BLaER1 treated with 17β-estradiol and CSF1 and Interleukin-3, amounts not matched to agents 10 nM and 100 nM (cell line): Measurements from ENCODE around the gene CDC7.
"Not testable (repeated sequence)": the region's sequence is repeated elsewhere in the genome, so short reads cannot be mapped to it uniquely, and the experiment has no call there.

Experiments
- H3K27ac ChIP-seq, 11 experiments: shearing (Covaris generic); formaldehyde crosslinking; 2 replicates each; pipeline ENCODE4 v1.8.1; 2022
- H3K27me3 ChIP-seq, 11 experiments: shearing (Covaris generic); formaldehyde crosslinking; 2 replicates each; pipeline ENCODE4 v1.8.1; 2022
- H3K36me3 ChIP-seq, 11 experiments: shearing (Covaris generic); formaldehyde crosslinking; 2 replicates each; pipeline ENCODE4 v1.8.1; 2022
- H3K4me1 ChIP-seq, 10 experiments: shearing (Covaris generic); formaldehyde crosslinking; 2 replicates each; pipeline ENCODE4 v1.8.1; 2022
- H3K4me2 ChIP-seq, 11 experiments: shearing (Covaris generic); formaldehyde crosslinking; 2 replicates each; pipeline ENCODE4 v1.8.1; 2022
- H3K4me3 ChIP-seq, 10 experiments: shearing (Covaris generic); formaldehyde crosslinking; 2 replicates each; pipeline ENCODE4 v1.8.1; 2022
- H3K9ac ChIP-seq, 11 experiments: shearing (Covaris generic); formaldehyde crosslinking; 2 replicates each; pipeline ENCODE4 v1.8.1; 2022
- H3K9me3 ChIP-seq, 11 experiments: shearing (Covaris generic); formaldehyde crosslinking; replicated peaks in 1 of 11; 2 replicates each; pipeline ENCODE4 v1.8.1; 2022
- H4K20me1 ChIP-seq, 11 experiments: shearing (Covaris generic); formaldehyde crosslinking; 2 replicates each; pipeline ENCODE4 v1.8.1; 2022
- Cebpa-rat ChIP-seq, 11 experiments: shearing (Covaris generic); IDR thresholded peaks; 2 replicates each; pipeline ENCODE4 v1.8.1; 2022

Gene CDC7

GRCh38 chr1:91503975-91504530 lies 3.4 kb downstream of the CDC7 start:
- Histone ChIP-seq H3K36me3 (peaks cover 0 to 40% (median 16%) of the 10 kb centered on the region in 11 experiments; a peak in 18 of 22 replicates), H4K20me1 (peaks cover 0 to 12% (median 0%) of the 10 kb centered on the region in 11 experiments; a peak in 4 of 22 replicates), H3K4me2 (peak overlapping the region in 9 of 11 experiments; percentile 12 to 53 (median 31); a peak in 14 of 22 replicates), H3K9me3 (no peaks in the 10 kb centered on the region), H3K4me3 (no peak overlapping the region), H3K4me1 (peaks cover 37 to 70% (median 52%) of the 10 kb centered on the region in 10 experiments), H3K27me3 (no peaks in the 10 kb centered on the region), H3K9ac (no peak overlapping the region), H3K27ac (no peak overlapping the region)
- no peak for TF ChIP-seq Cebpa-rat (IDR thresholded peaks at IDR 0.05)

- Histone ChIP-seq H3K9me3 (no peaks in the 10 kb centered on the region), H3K27me3 (no peaks in the 10 kb centered on the region), H3K4me2 (peak overlapping the region in 9 of 11 experiments; percentile 4 to 53 (median 23); a peak in 12 of 22 replicates), H3K4me3 (no peak overlapping the region), H3K4me1 (peaks cover 31 to 65% (median 45%) of the 10 kb centered on the region in 10 experiments), H3K27ac (no peak overlapping the region), H4K20me1 (peaks cover 0 to 12% (median 0%) of the 10 kb centered on the region in 11 experiments; a peak in 5 of 22 replicates), H3K9ac (peak overlapping the region in 1 of 11 experiments; percentile 1; a peak in 1 of 22 replicates), H3K36me3 (peaks cover 0 to 50% (median 26%) of the 10 kb centered on the region in 11 experiments; a peak in 19 of 22 replicates)
- TF ChIP-seq Cebpa-rat (IDR thresholded peaks at IDR 0.05), result no peak
Measured at GRCh38 chr1:91505086-91505485, 4.4 kb downstream of the CDC7 start.

- Histone ChIP-seq H3K4me2 (peak overlapping the region in 3 of 11 experiments; percentile 4 to 53 (median 38); a peak in 2 of 22 replicates), H3K9ac (peak overlapping the region in 2 of 11 experiments; percentile 1 to 10; a peak in 2 of 22 replicates), H3K9me3 (no peaks in the 10 kb centered on the region), H3K27me3 (no peaks in the 10 kb centered on the region), H3K36me3 (peaks cover 0 to 60% (median 33%) of the 10 kb centered on the region in 11 experiments; a peak in 19 of 22 replicates), H4K20me1 (peaks cover 0 to 12% (median 0%) of the 10 kb centered on the region in 11 experiments; a peak in 5 of 22 replicates), H3K27ac (no peak overlapping the region), H3K4me1 (peaks cover 27 to 61% (median 42%) of the 10 kb centered on the region in 10 experiments), H3K4me3 (no peak overlapping the region)
- TF ChIP-seq Cebpa-rat (IDR thresholded peaks at IDR 0.05), result no peak
Measured at GRCh38 chr1:91506071-91506470, 5.4 kb downstream of the CDC7 start.

- peaks cover 0 to 12% (median 0%) of the 10 kb centered on the region in 11 experiments; a peak in 5 of 22 replicates for H4K20me1 ChIP-seq
- no peaks in the 10 kb centered on the region for H3K27me3 ChIP-seq
- no peak overlapping the region for H3K4me3 ChIP-seq
- no peak for TF ChIP-seq Cebpa-rat (IDR thresholded peaks at IDR 0.05)
- H3K9ac ChIP-seq, result no peak overlapping the region
- H3K27ac ChIP-seq, result no peak overlapping the region
- H3K4me2 ChIP-seq, result no peak overlapping the region
- H3K36me3 ChIP-seq, result peaks cover 0 to 72% (median 41%) of the 10 kb centered on the region in 11 experiments; a peak in 19 of 22 replicates
- no peaks in the 10 kb centered on the region for H3K9me3 ChIP-seq
- peaks cover 19 to 55% (median 34%) of the 10 kb centered on the region in 10 experiments for H3K4me1 ChIP-seq
Measured at GRCh38 chr1:91507328-91507727, 6.7 kb downstream of the CDC7 start.

GRCh38 chr1:91510754-91511153 lies 10.1 kb downstream of the CDC7 start:
- H3K4me2 ChIP-seq, result no peak overlapping the region
- H3K36me3 ChIP-seq, result peaks cover 0 to 92% (median 73%) of the 10 kb centered on the region in 11 experiments; a peak in 21 of 22 replicates
- H3K4me1 ChIP-seq, result peaks cover 1 to 22% (median 5%) of the 10 kb centered on the region in 10 experiments; a peak in 11 of 20 replicates
- no peak overlapping the region for H3K4me3 ChIP-seq
- H3K27me3 ChIP-seq, result no peaks in the 10 kb centered on the region
- no peak for TF ChIP-seq Cebpa-rat (IDR thresholded peaks at IDR 0.05)
- no peaks in the 10 kb centered on the region for H3K9me3 ChIP-seq
- no peak overlapping the region for H3K27ac ChIP-seq
- no peak overlapping the region for H3K9ac ChIP-seq
- H4K20me1 ChIP-seq, result peaks cover 0 to 9% (median 0%) of the 10 kb centered on the region in 11 experiments; a peak in 5 of 22 replicates

- Histone ChIP-seq H3K4me2 (no peak overlapping the region), H4K20me1 (peaks cover 0 to 8% (median 0%) of the 10 kb centered on the region in 11 experiments; a peak in 4 of 22 replicates), H3K27me3 (no peaks in the 10 kb centered on the region), H3K9me3 (no peaks in the 10 kb centered on the region), H3K36me3 (peaks cover 0 to 93% (median 76%) of the 10 kb centered on the region in 11 experiments; a peak in 21 of 22 replicates), H3K4me1 (peaks cover 0 to 15% (median 2%) of the 10 kb centered on the region in 10 experiments; a peak in 3 of 20 replicates), H3K9ac (no peak overlapping the region), H3K27ac (no peak overlapping the region), H3K4me3 (no peak overlapping the region)
- TF ChIP-seq Cebpa-rat (IDR thresholded peaks at IDR 0.05), result no peak
Measured at GRCh38 chr1:91511386-91511785, 10.7 kb downstream of the CDC7 start.

- no peak for TF ChIP-seq Cebpa-rat (IDR thresholded peaks at IDR 0.05)
- no peak overlapping the region for H3K4me2 ChIP-seq
- no peaks in the 10 kb centered on the region; a peak in 1 of 22 replicates for H4K20me1 ChIP-seq
- H3K36me3 ChIP-seq, result peaks cover 0 to 100% (median 87%) of the 10 kb centered on the region in 11 experiments; a peak in 21 of 22 replicates
- H3K4me1 ChIP-seq, result peaks cover 0 to 7% (median 0%) of the 10 kb centered on the region in 10 experiments; a peak in 2 of 20 replicates
- H3K9me3 ChIP-seq, result no peaks in the 10 kb centered on the region
- no peak overlapping the region for H3K4me3 ChIP-seq
- H3K27ac ChIP-seq, result no peak overlapping the region
- H3K27me3 ChIP-seq, result no peaks in the 10 kb centered on the region
- H3K9ac ChIP-seq, result no peak overlapping the region; a peak in 1 of 22 replicates
Measured at GRCh38 chr1:91513160-91513559, 12.5 kb downstream of the CDC7 start.

GRCh38 chr1:91513706-91514105 lies 13.1 kb downstream of the CDC7 start:
- H3K4me1 ChIP-seq, result peaks cover 0 to 1% (median 0%) of the 10 kb centered on the region in 10 experiments; a peak in 1 of 20 replicates
- H3K9ac ChIP-seq, result no peak overlapping the region
- no peak overlapping the region for H3K4me2 ChIP-seq
- H3K36me3 ChIP-seq, result peaks cover 0 to 100% (median 87%) of the 10 kb centered on the region in 11 experiments; a peak in 21 of 22 replicates
- no peaks in the 10 kb centered on the region for H3K9me3 ChIP-seq
- TF ChIP-seq Cebpa-rat (IDR thresholded peaks at IDR 0.05), result no peak
- no peaks in the 10 kb centered on the region; a peak in 1 of 22 replicates for H4K20me1 ChIP-seq
- no peaks in the 10 kb centered on the region for H3K27me3 ChIP-seq
- H3K27ac ChIP-seq, result no peak overlapping the region
- H3K4me3 ChIP-seq, result no peak overlapping the region

- no peaks in the 10 kb centered on the region for H3K4me1 ChIP-seq
- H3K4me3 ChIP-seq, result no peak overlapping the region
- peaks cover 0 to 99% (median 72%) of the 10 kb centered on the region in 11 experiments; a peak in 21 of 22 replicates for H3K36me3 ChIP-seq
- no peaks in the 10 kb centered on the region for H3K27me3 ChIP-seq
- no peak overlapping the region for H3K9ac ChIP-seq
- no peaks in the 10 kb centered on the region for H3K9me3 ChIP-seq
- TF ChIP-seq Cebpa-rat (IDR thresholded peaks at IDR 0.05), result no peak
- no peak overlapping the region for H3K27ac ChIP-seq
- no peak overlapping the region for H3K4me2 ChIP-seq
- H4K20me1 ChIP-seq, result no peaks in the 10 kb centered on the region
Measured at GRCh38 chr1:91515994-91516393, 15.3 kb downstream of the CDC7 start.

GRCh38 chr1:91516605-91517004 lies 16.0 kb downstream of the CDC7 start:
- H3K4me1 ChIP-seq, H3K9ac ChIP-seq, H4K20me1 ChIP-seq, H3K4me2 ChIP-seq, H3K27ac ChIP-seq, H3K27me3 ChIP-seq, H3K4me3 ChIP-seq, H3K9me3 ChIP-seq: not testable (repeated sequence)
- H3K36me3 ChIP-seq, result peaks cover 0 to 99% (median 71%) of the 10 kb centered on the region in 11 experiments; a peak in 21 of 22 replicates

GRCh38 chr1:91519167-91519566 lies 18.5 kb downstream of the CDC7 start:
- H3K9ac ChIP-seq, H3K4me2 ChIP-seq, H3K4me3 ChIP-seq, H3K4me1 ChIP-seq, H4K20me1 ChIP-seq, H3K27ac ChIP-seq, H3K9me3 ChIP-seq, H3K27me3 ChIP-seq: not testable (repeated sequence)
- peaks cover 0 to 91% (median 65%) of the 10 kb centered on the region in 11 experiments; a peak in 20 of 22 replicates for H3K36me3 ChIP-seq
